Natural killer cell (primary cell): ENCODE data around the gene PLAGL1. TPM values are rescaled to one million over a fixed set of nuclear protein-coding genes. Genes with fewer than 3 reads are reported as not detected.
A peak's percentile ranks its signal among the peaks of the same experiment; 100 is the strongest.

ENCODE experiments used
- ATAC-seq, 3 donors: fragments of 150-1000 bp in 2 of 3; fragments of 200-7000 bp in 1 of 3; cut with Tn5 transposase; 1 replicate in 1 of 3; 2 replicates in 2 of 3; pipeline ENCODE4 v1.10.0; 2021; ENCODE audit warnings: mild to moderate bottlenecking in 2 of 3, moderate library complexity in 2 of 3
- DNase-seq, 2 donors: peaks; one replicate each; pipeline versions ENCODE4 v3.0.0 to v3.0.0-alpha.2; 2013 to 2021; ENCODE audit warnings: mixed read lengths in 1 of 2
- H3K27ac ChIP-seq: one replicate; pipeline ENCODE4 v1.5.1; 2013; ENCODE audit warnings: mild to moderate bottlenecking, low read length
- H3K27me3 ChIP-seq: one replicate; pipeline ENCODE4 v1.6.1; 2013; ENCODE audit warnings: low read length; ENCODE audit not compliant: control insufficient read depth, insufficient read depth
- H3K36me3 ChIP-seq: one replicate; pipeline ENCODE4 v1.6.1; 2013; ENCODE audit warnings: low read length; ENCODE audit not compliant: control insufficient read depth, insufficient read depth
- H3K4me1 ChIP-seq: one replicate; pipeline ENCODE4 v1.6.1; 2013; ENCODE audit warnings: low read length; ENCODE audit not compliant: control insufficient read depth, insufficient read depth
- H3K4me3 ChIP-seq: one replicate; pipeline ENCODE4 v1.5.1; 2013; ENCODE audit warnings: low read length
- H3K9me3 ChIP-seq: one replicate; pipeline ENCODE4 v1.6.1; 2013; ENCODE audit warnings: low read length; ENCODE audit not compliant: control insufficient read depth, insufficient read depth
- H3K27ac Mint-ChIP-seq, 2 donors: one replicate each; pipeline ENCODE4 v1.8.0; 2022; ENCODE audit warnings: mild to moderate bottlenecking in 2 of 2, mixed read lengths in 2 of 2, moderate library complexity in 1 of 2
- H3K27me3 Mint-ChIP-seq, 2 donors: one replicate each; pipeline ENCODE4 v1.8.0; 2022; ENCODE audit warnings: low read depth in 2 of 2, mixed read lengths in 2 of 2
- H3K36me3 Mint-ChIP-seq: one replicate; pipeline ENCODE4 v1.8.0; 2022; ENCODE audit warnings: mixed read lengths
- H3K4me1 Mint-ChIP-seq, 2 donors: one replicate each; pipeline ENCODE4 v1.8.0; 2022; ENCODE audit warnings: mixed read lengths in 2 of 2
- H3K4me3 Mint-ChIP-seq: one replicate; pipeline ENCODE4 v1.8.0; 2022; ENCODE audit warnings: mild to moderate bottlenecking, moderate library complexity, mixed read lengths
- H3K9me3 Mint-ChIP-seq, 2 donors: one replicate each; pipeline ENCODE4 v1.8.0; 2022; ENCODE audit warnings: mixed read lengths in 2 of 2
- CTCF ChIP-seq: fragments of 200-600 bp; IDR thresholded peaks from one replicate; pipeline ENCODE4 v1.8.0; 2022; ENCODE audit warnings: antibody characterized with exemption
- WGBS: methylation state at CpG from one replicate; pipeline ENCODE4 v1.1.7; 2013; ENCODE audit warnings: missing lambda C conversion rate; ENCODE audit not compliant: insufficient coverage; 5-methylcytosine and 5-hydroxymethylcytosine counted together
- intact Hi-C: fragments of 100-400 bp; cut with micrococcal nuclease; formaldehyde crosslinking; loops from one replicate; pipeline ENCODE4 v1.14.2; 2022
- total RNA-seq, 4 donors: library from RNA; stranded (reverse); fragments of 120-200 nt in 1 of 4; gene quantifications; one replicate each; pipeline versions ENCODE4 v1.2.3 to v1.2.4, GENCODE V29; 2013 to 2022

Gene PLAGL1
- total RNA-seq, 3 donors from 2014 or later (not counting 1 experiment from before 2014, with no cell fraction given) = 4.9 to 12.2 (median 6.8) TPM

GRCh38 chr6:143940011-143940597, 68.0 kb downstream of the PLAGL1 start:
- H3K36me3 ChIP-seq = no peaks in the 10 kb centered on the region
- DNase-seq (peak; percentile 30 to 78), ATAC-seq (peak; percentile 84 to 98 (median 96))
- intact Hi-C loops = loop anchor here (1.0 to 2.0 kb wide), 2 partner anchors 155 to 365 kb away; partner anchors contain the start of gene SF3B5
- no peak overlapping the region for H3K27ac ChIP-seq
- no peak overlapping the region for H3K4me3 Mint-ChIP-seq
- H3K9me3 Mint-ChIP-seq = no peaks in the 10 kb centered on the region
- no peaks in the 10 kb centered on the region for H3K27me3 Mint-ChIP-seq
- peaks cover 10 to 15% of the 10 kb centered on the region in 2 donors for H3K4me1 Mint-ChIP-seq
- peaks cover 7% of the 10 kb centered on the region for H3K4me1 ChIP-seq
- no peaks in the 10 kb centered on the region for H3K9me3 ChIP-seq
- 0% methylated on average over 1 of the region's 4 CpGs for WGBS
- no peak overlapping the region for H3K27ac Mint-ChIP-seq
- no peak overlapping the region for H3K4me3 ChIP-seq
- peak; percentile 76 for TF ChIP-seq CTCF
- no peaks in the 10 kb centered on the region for H3K27me3 ChIP-seq
- no peaks in the 10 kb centered on the region for H3K36me3 Mint-ChIP-seq

DNA sequence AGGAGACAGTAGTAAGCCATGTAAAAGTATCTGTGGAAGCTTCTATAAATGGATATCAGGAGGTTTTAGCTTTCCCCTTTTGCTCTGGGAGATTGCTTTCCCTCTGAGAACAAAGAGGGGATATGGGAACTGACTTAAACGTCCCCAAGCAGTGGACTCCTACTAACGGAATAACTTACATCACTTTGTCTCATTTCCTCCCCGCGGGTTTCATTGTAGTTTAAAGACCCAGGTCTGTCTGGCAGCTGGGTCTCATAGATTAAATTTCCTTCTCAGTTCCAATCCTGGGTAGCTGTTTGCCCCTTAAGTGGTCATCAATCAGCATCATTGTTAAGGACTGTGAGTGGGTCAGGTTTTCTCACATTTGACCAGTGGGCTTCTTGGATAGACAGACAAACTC, 68.7 kb downstream of the PLAGL1 start:
- Histone ChIP-seq H3K4me3 (no peak overlapping the region), H3K27ac (no peak overlapping the region), H3K36me3 (no peaks in the 10 kb centered on the region), H3K27me3 (no peaks in the 10 kb centered on the region), H3K4me1 (peaks cover 7% of the 10 kb centered on the region), H3K9me3 (no peaks in the 10 kb centered on the region)
- no peak overlapping the region for H3K4me3 Mint-ChIP-seq
- no peak overlapping the region for H3K27ac Mint-ChIP-seq
- H3K27me3 Mint-ChIP-seq = no peaks in the 10 kb centered on the region
- ATAC-seq (no peak), DNase-seq (no peak)
- 32% methylated on average over 4 of the region's 4 CpGs for WGBS
- H3K4me1 Mint-ChIP-seq = peaks cover 10 to 15% of the 10 kb centered on the region in 2 donors
- no peak for TF ChIP-seq CTCF
- intact Hi-C loops = no loop called here
- H3K9me3 Mint-ChIP-seq = no peaks in the 10 kb centered on the region
- no peaks in the 10 kb centered on the region for H3K36me3 Mint-ChIP-seq

DNA sequence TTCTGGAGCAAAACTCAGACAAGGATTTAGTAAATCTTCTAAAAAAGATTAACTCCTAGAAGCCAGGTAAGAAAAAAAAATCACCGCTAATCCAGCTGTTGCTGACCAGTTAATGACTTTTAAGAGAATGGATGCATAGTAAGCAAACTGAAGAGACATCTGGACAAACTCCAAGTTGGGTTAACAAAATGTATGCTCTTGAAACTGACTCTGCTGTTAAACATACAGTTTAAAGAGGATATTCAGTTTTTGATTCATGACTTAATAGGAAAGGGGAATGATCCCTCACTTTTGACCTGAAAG, 70.4 kb downstream of the PLAGL1 start:
- no peak for ATAC-seq
- H3K4me1 Mint-ChIP-seq = peaks cover 10 to 15% of the 10 kb centered on the region in 2 donors
- H3K9me3 Mint-ChIP-seq = no peaks in the 10 kb centered on the region
- no peak overlapping the region for H3K27ac Mint-ChIP-seq
- no peaks in the 10 kb centered on the region for H3K36me3 ChIP-seq
- H3K4me3 Mint-ChIP-seq = no peak overlapping the region
- H3K27me3 ChIP-seq = no peaks in the 10 kb centered on the region
- intact Hi-C loops = no loop called here
- peaks cover 5% of the 10 kb centered on the region for H3K36me3 Mint-ChIP-seq
- WGBS = 92% methylated on average over 1 of the region's 1 CpG
- no peak overlapping the region for H3K27ac ChIP-seq
- no peak overlapping the region for H3K4me3 ChIP-seq
- H3K4me1 ChIP-seq = peaks cover 7% of the 10 kb centered on the region
- no peak for TF ChIP-seq CTCF
- H3K9me3 ChIP-seq = no peaks in the 10 kb centered on the region
- no peak for DNase-seq
- H3K27me3 Mint-ChIP-seq = peaks cover 0 to 5% of the 10 kb centered on the region in 2 donors
